Endothelial cell of umbilical vein (primary cell): ENCODE data around the gene GEMIN7. TPM values are rescaled to one million over a fixed set of nuclear protein-coding genes. Genes with fewer than 3 reads are reported as not detected.

Experiments used
- BruUV-seq: library from RNA; stranded (reverse); fragments of 400-500 nt; replicated peaks from 2 replicates; lab custom pipeline; 2021; lab: Mats Ljungman, UMichigan
- CTCF ChIA-PET: fragments of 300-600, 350-600 bp; sonication (Branson Sonifier 250); formaldehyde crosslinking; loops from one replicate; lab custom pipeline; 2021; ENCODE audit warnings: antibody characterized with exemption, inconsistent platforms; lab: Charles Lee
- POLR2A ChIA-PET: fragments of 300-600, 350-600 bp; sonication (Branson Sonifier 250); formaldehyde crosslinking; loops from one replicate; lab custom pipeline; 2021; ENCODE audit warnings: antibody characterized with exemption, inconsistent platforms; lab: Charles Lee
- DNase-seq: peaks from one replicate; pipeline ENCODE4 v3.0.0-alpha.2; 2011; ENCODE audit warnings: low read depth, low spot score
- FAIRE-seq: peaks from 2 replicates; lab custom pipeline; 2011; peaks lifted over from hg19 to GRCh38; lab: Jason Lieb, UNC
- H2AFZ ChIP-seq: 2 replicates; pipeline ENCODE4 v1.6.0; 2012; ENCODE audit warnings: low read depth, low read length, control low read depth, inconsistent platforms
- H3K27ac ChIP-seq: 2 replicates; pipeline ENCODE4 v1.5.1; 2011; ENCODE audit warnings: low read depth, mild to moderate bottlenecking, control low read depth, low read length, moderate library complexity; ENCODE audit not compliant: insufficient read depth
- H3K27me3 ChIP-seq, 2 experiments: 2 replicates each; pipeline versions ENCODE4 v1.6.0 to v1.6.1; 2011; ENCODE audit warnings: low read length in 2 of 2, mixed read lengths in 1 of 2; ENCODE audit not compliant: control insufficient read depth in 2 of 2, insufficient read depth in 2 of 2
- H3K36me3 ChIP-seq, 2 experiments: 2 replicates in 1 of 2; 3 replicates in 1 of 2; pipeline ENCODE4 v1.5.1; 2011; ENCODE audit warnings: low read length in 2 of 2, mild to moderate bottlenecking in 1 of 2, moderate library complexity in 1 of 2; ENCODE audit not compliant: control insufficient read depth in 2 of 2, insufficient read depth in 2 of 2; ENCODE audit errors: extremely low read depth in 1 of 2
- H3K4me1 ChIP-seq: 3 replicates; pipeline ENCODE4 v1.5.1; 2011; ENCODE audit warnings: mild to moderate bottlenecking, low read length; ENCODE audit not compliant: control insufficient read depth, insufficient read depth; ENCODE audit errors: extremely low read depth
- H3K4me2 ChIP-seq: 2 replicates; pipeline ENCODE4 v1.6.1; 2011; ENCODE audit warnings: low read length, control low read depth, mixed read lengths; ENCODE audit not compliant: insufficient read depth
- H3K4me3 ChIP-seq, 3 experiments: fragments of 200-600 bp in 1 of 3; sonication (generic), shearing (Covaris generic) in 1 of 3; replicated peaks in 1 of 3; 2 replicates each; pipeline ENCODE4 v1.5.1; 2011 to 2016; ENCODE audit warnings: control low read depth in 3 of 3, low read length in 3 of 3, mild to moderate bottlenecking in 2 of 3, inconsistent platforms in 1 of 3, low read depth in 1 of 3, moderate library complexity in 1 of 3; ENCODE audit not compliant: insufficient read depth in 1 of 3
- H3K79me2 ChIP-seq: 2 replicates; pipeline ENCODE4 v1.6.0; 2012; ENCODE audit warnings: low read length, inconsistent platforms; ENCODE audit not compliant: control insufficient read depth, insufficient read depth
- H3K9ac ChIP-seq: replicated peaks from 2 replicates; pipeline ENCODE3; 2011; ENCODE audit warnings: low read length, control low read depth; ENCODE audit not compliant: insufficient read depth; ENCODE audit errors: extremely low read depth
- H3K9me1 ChIP-seq: replicated peaks from 3 replicates; pipeline ENCODE4 v1.6.0; 2011; ENCODE audit warnings: mild to moderate bottlenecking, low read length; ENCODE audit not compliant: control insufficient read depth, insufficient read depth; ENCODE audit errors: extremely low read depth
- H3K9me3 ChIP-seq: replicated peaks from 2 replicates; pipeline ENCODE4 v1.5.1; 2012; ENCODE audit warnings: low read length, inconsistent platforms; ENCODE audit not compliant: control insufficient read depth, insufficient read depth
- H4K20me1 ChIP-seq: replicated peaks from 2 replicates; pipeline ENCODE3; 2011; ENCODE audit warnings: mild to moderate bottlenecking, low read length; ENCODE audit not compliant: control insufficient read depth, insufficient read depth; ENCODE audit errors: extremely low read depth
- CTCF ChIP-seq, 2 donors: IDR thresholded peaks; 1 replicate in 1 of 2; 2 replicates in 1 of 2; pipeline ENCODE4 v1.5.1; 2011; ENCODE audit warnings: low read length in 2 of 2, mild to moderate bottlenecking in 2 of 2, moderate library complexity in 2 of 2, control low read depth in 1 of 2, inconsistent platforms in 1 of 2, low read depth in 1 of 2; ENCODE audit not compliant: insufficient read depth in 1 of 2; ENCODE audit errors: extremely low read depth in 1 of 2
- EZH2 ChIP-seq: IDR thresholded peaks from 2 replicates; pipeline ENCODE4 v1.6.1; 2012; ENCODE audit warnings: borderline replicate concordance, low read depth, mild to moderate bottlenecking, moderate library complexity, low read length, inconsistent platforms; ENCODE audit not compliant: severe bottlenecking
- FOS ChIP-seq: IDR thresholded peaks from 2 replicates; pipeline ENCODE4 v1.6.1; 2011; ENCODE audit warnings: mild to moderate bottlenecking, low read length, moderate library complexity, borderline replicate concordance; ENCODE audit not compliant: insufficient read depth
- GATA2 ChIP-seq: IDR thresholded peaks from 2 replicates; pipeline ENCODE4 v1.7.0; 2011; ENCODE audit warnings: low read depth, mild to moderate bottlenecking, moderate library complexity, mixed read lengths, low read length; ENCODE audit not compliant: insufficient read length, insufficient read depth
- JUN ChIP-seq: IDR thresholded peaks from 2 replicates; pipeline ENCODE4 v1.6.1; 2011; ENCODE audit warnings: borderline replicate concordance, low read depth; ENCODE audit not compliant: insufficient read length, insufficient read depth
- MYC ChIP-seq: IDR thresholded peaks from one replicate; pipeline ENCODE4 v1.6.1; 2011; ENCODE audit warnings: mild to moderate bottlenecking, low read depth, low read length
- POLR2A ChIP-seq: IDR thresholded peaks from 2 replicates; pipeline ENCODE4 v1.6.1; 2012; ENCODE audit warnings: low read depth, mild to moderate bottlenecking, control low read depth, low read length
- POLR2AphosphoS5 ChIP-seq: IDR thresholded peaks from 2 replicates; pipeline ENCODE4 v1.6.1; 2012; ENCODE audit warnings: low read depth, mild to moderate bottlenecking, control low read depth, low read length, moderate library complexity; ENCODE audit not compliant: insufficient read depth
- dilution Hi-C: fragments of 300-500 bp; cut with MboI; formaldehyde crosslinking; loops from one replicate; pipeline ENCODE4 v1.15.0; 2019; ENCODE audit warnings: low sequenced_read_pairs; ENCODE audit not compliant: extremely low pct_ligation_motif_present
- intact Hi-C: fragments of 100-400 bp; cut with micrococcal nuclease; formaldehyde crosslinking; loops from one replicate; pipeline ENCODE4 v1.10.0; 2022
- polyA plus RNA-seq, 4 experiments: library from polyadenylated mRNA; depleted of rRNA in 3 of 4; stranded (reverse) in 3 of 4; unstranded in 1 of 4; fragments of >200 nt; gene quantifications; 2 replicates each; pipeline versions ENCODE4 v1.2.1 to v1.2.3, GENCODE V29; 2011 to 2012; ENCODE audit warnings: missing spikeins in 1 of 4
- total RNA-seq: library from RNA; stranded (reverse); gene quantifications from 2 replicates; pipeline ENCODE4 v1.2.3, GENCODE V29; 2021
- TF ChIP-seq, protein P1 (sequence below): IDR thresholded peaks from 2 replicates; pipeline ENCODE4 v1.6.1; 2011; ENCODE audit not compliant: insufficient read depth, insufficient read length

GEMIN7 gene
- total and polyA plus RNA-seq, 2 donors (not counting 3 experiments of a cell fraction or from before 2014, with no cell fraction given), result 34.2 to 53.7 TPM

- H3K4me1 ChIP-seq, result peaks cover 29% of the 10 kb centered on the region
- DNase-seq (no peak), FAIRE-seq (no peak)
- dilution Hi-C loops, result no loop called here
- no peaks in the 10 kb centered on the region for H4K20me1 ChIP-seq
- no TSS peak for BruUV-seq
- CTCF ChIA-PET, result no interaction called here
- TF ChIP-seq POLR2A (no peak), POLR2AphosphoS5 (no peak), JUN (no peak), EZH2 (no peak), GATA2 (no peak), CTCF (IDR thresholded peaks at IDR 0.05; ENCODE audit: extremely low read depth in 1 of 2, insufficient read depth in 1 of 2, low read depth in 1 of 2, low read length in 2 of 2) (no peak), MYC (no peak), FOS (no peak)
- TF ChIP-seq, protein P1, sequence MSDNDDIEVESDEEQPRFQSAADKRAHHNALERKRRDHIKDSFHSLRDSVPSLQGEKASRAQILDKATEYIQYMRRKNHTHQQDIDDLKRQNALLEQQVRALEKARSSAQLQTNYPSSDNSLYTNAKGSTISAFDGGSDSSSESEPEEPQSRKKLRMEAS, result no peak
- POLR2A ChIA-PET, result no interaction called here
- H3K79me2 ChIP-seq, result peaks cover 66% of the 10 kb centered on the region
- peaks cover 0 to 6% of the 10 kb centered on the region in 2 experiments for H3K36me3 ChIP-seq
- intact Hi-C loops, result loop anchor here (5.0 kb wide), 2 partner anchors 33 to 153 kb away; partner anchors contain the start of gene EXOC3L2
- H3K9ac ChIP-seq, result no peak overlapping the region
- no peak overlapping the region for H3K27ac ChIP-seq
- no peak overlapping the region for H2AFZ ChIP-seq
- H3K4me3 ChIP-seq, result no peak overlapping the region
- no peak overlapping the region for H3K4me2 ChIP-seq
- H3K9me1 ChIP-seq, result no peaks in the 10 kb centered on the region
- H3K27me3 ChIP-seq, result no peaks in the 10 kb centered on the region
- H3K9me3 ChIP-seq, result no peaks in the 10 kb centered on the region
Measured at GRCh38 chr19:45094707-45095106, 15.6 kb downstream of the GEMIN7 start.
